HEK293T (cell line): Measurements from ENCODE around the gene GSC.
"Not testable (repeated sequence)": the region's sequence is repeated elsewhere in the genome, so short reads cannot be mapped to it uniquely, and the experiment has no call there.

Experiments
- CTCF ChIA-PET: fragments of 350-600 bp; formaldehyde crosslinking; extraction: SDS; loops from one replicate; lab custom pipeline; 2021; ENCODE audit warnings: antibody characterized with exemption, inconsistent platforms; lab: Yijun Ruan, JAX
- POLR2A ChIA-PET: fragments of 350-600 bp; formaldehyde crosslinking; extraction: SDS; loops from one replicate; lab custom pipeline; 2020; ENCODE audit warnings: antibody characterized with exemption, inconsistent platforms; lab: Yijun Ruan, JAX
- DNase-seq: peaks from one replicate; pipeline ENCODE4 v3.0.0; 2012; ENCODE audit warnings: mixed read lengths; ENCODE audit errors: extremely low spot score
- ARNT ChIP-seq: fragments of 450-650 bp; IDR thresholded peaks from 2 replicates; pipeline ENCODE4 v1.6.1; 2017; ENCODE audit warnings: mild to moderate bottlenecking
- BHLHE40 ChIP-seq: fragments of 450-650 bp; IDR thresholded peaks from 2 replicates; pipeline ENCODE4 v1.6.1; 2016; ENCODE audit warnings: mild to moderate bottlenecking, moderate library complexity, borderline replicate concordance
- CTBP1 ChIP-seq: fragments of 450-650 bp; IDR thresholded peaks from 2 replicates; pipeline ENCODE4 v1.6.1; 2016; ENCODE audit warnings: borderline replicate concordance
- ELF4 ChIP-seq: fragments of 450-650 bp; IDR thresholded peaks from 2 replicates; pipeline ENCODE4 v1.6.1; 2017; ENCODE audit warnings: antibody characterized with exemption
- FOXA1 ChIP-seq: fragments of 450-650 bp; IDR thresholded peaks from 2 replicates; pipeline ENCODE4 v1.6.1; 2016; ENCODE audit warnings: mild to moderate bottlenecking
- FOXK2 ChIP-seq: fragments of 450-650 bp; IDR thresholded peaks from 2 replicates; pipeline ENCODE4 v1.6.1; 2016; ENCODE audit warnings: mild to moderate bottlenecking
- FOXM1 ChIP-seq: fragments of 450-650 bp; IDR thresholded peaks from 2 replicates; pipeline ENCODE4 v1.6.1; 2017; ENCODE audit warnings: mild to moderate bottlenecking, borderline replicate concordance
- HDGF ChIP-seq: fragments of 450-650 bp; IDR thresholded peaks from 2 replicates; pipeline ENCODE4 v1.6.1; 2017; ENCODE audit warnings: antibody characterized with exemption, borderline replicate concordance
- L3MBTL2 ChIP-seq: fragments of 450-650 bp; conservative IDR thresholded peaks from 2 replicates; pipeline ENCODE4 v1.6.1; 2016; ENCODE audit warnings: mild to moderate bottlenecking
- LEF1 ChIP-seq: fragments of 450-650 bp; IDR thresholded peaks from 2 replicates; pipeline ENCODE4 v1.6.1; 2017; ENCODE audit warnings: mild to moderate bottlenecking, borderline replicate concordance
- NFRKB ChIP-seq: fragments of 450-650 bp; IDR thresholded peaks from 2 replicates; pipeline ENCODE4 v1.6.1; 2016; ENCODE audit warnings: mild to moderate bottlenecking, moderate library complexity
- SP1 ChIP-seq: fragments of 450-650 bp; IDR thresholded peaks from 2 replicates; pipeline ENCODE4 v1.6.1; 2017
- SUZ12 ChIP-seq: fragments of 450-650 bp; IDR thresholded peaks from 2 replicates; pipeline ENCODE4 v1.6.1; 2016; ENCODE audit warnings: mild to moderate bottlenecking
- TARDBP ChIP-seq: fragments of 450-650 bp; IDR thresholded peaks from 2 replicates; pipeline ENCODE4 v1.6.1; 2016
- ZNF384 ChIP-seq: fragments of 450-650 bp; IDR thresholded peaks from 2 replicates; pipeline ENCODE4 v1.6.1; 2016
- TF ChIP-seq, protein P1 (sequence below): fragments of 450-650 bp; IDR thresholded peaks from 2 replicates; pipeline ENCODE4 v1.6.1; 2016

GSC gene

GRCh38 chr14:94752591-94753436 lies 17.1 kb downstream of the GSC start:
- no peak for TF ChIP-seq SP1
- no peak for TF ChIP-seq ZNF384
- no peak for TF ChIP-seq ARNT
- TF ChIP-seq HDGF = no peak
- no peak for TF ChIP-seq FOXA1
- TF ChIP-seq CTBP1 = no peak
- no peak for TF ChIP-seq NFRKB
- TF ChIP-seq FOXM1 = no peak
- TF ChIP-seq, protein P1, sequence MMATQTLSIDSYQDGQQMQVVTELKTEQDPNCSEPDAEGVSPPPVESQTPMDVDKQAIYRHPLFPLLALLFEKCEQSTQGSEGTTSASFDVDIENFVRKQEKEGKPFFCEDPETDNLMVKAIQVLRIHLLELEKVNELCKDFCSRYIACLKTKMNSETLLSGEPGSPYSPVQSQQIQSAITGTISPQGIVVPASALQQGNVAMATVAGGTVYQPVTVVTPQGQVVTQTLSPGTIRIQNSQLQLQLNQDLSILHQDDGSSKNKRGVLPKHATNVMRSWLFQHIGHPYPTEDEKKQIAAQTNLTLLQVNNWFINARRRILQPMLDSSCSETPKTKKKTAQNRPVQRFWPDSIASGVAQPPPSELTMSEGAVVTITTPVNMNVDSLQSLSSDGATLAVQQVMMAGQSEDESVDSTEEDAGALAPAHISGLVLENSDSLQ = no peak
- TF ChIP-seq ELF4 = no peak
- TF ChIP-seq SUZ12 = no peak
- CTCF ChIA-PET = no interaction called here
- POLR2A ChIA-PET = no interaction called here
- DNase-seq = no peak

DNA sequence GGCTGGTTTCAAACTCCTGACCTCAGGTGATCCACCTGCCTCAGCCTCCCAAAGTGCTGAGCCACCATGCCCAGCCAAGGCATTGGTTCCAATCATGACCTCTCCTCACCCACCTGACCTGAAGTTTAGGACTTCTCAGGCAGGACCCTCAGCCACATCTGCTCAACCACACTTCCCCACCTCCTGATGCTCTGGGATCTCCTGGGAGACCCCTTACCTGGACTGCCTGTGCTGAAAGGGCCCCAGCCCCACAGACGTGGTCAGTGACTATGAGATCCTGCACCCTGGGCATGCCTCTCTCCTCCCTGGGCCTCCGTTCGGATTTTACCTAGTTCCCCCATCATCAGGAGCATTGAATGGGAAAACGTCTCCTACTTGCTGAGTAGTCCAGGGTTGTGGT lies 18.0 kb downstream of the GSC start:
- no peak for DNase-seq
- ChIA-PET POLR2A (no interaction called here), CTCF (no interaction called here)
- TF ChIP-seq TARDBP (no peak), ZNF384 (no peak), ARNT (no peak), FOXM1 (no peak), FOXK2 (no peak)

- ChIA-PET CTCF (no interaction called here), POLR2A (no interaction called here)
- DNase-seq = no peak
- TF ChIP-seq LEF1 (no peak), HDGF (no peak), ZNF384 (no peak), L3MBTL2 (no peak), FOXA1 (no peak), SP1 (no peak), FOXK2 (no peak), FOXM1 (no peak), NFRKB (no peak), ELF4 (no peak), CTBP1 (no peak), BHLHE40 (no peak), ARNT (no peak), SUZ12 (no peak), TARDBP (no peak)
- TF ChIP-seq, protein P1 = no peak
Measured at GRCh38 chr14:94751321-94751720, 18.6 kb downstream of the GSC start.

GRCh38 chr14:94750371-94750770 lies 19.5 kb downstream of the GSC start:
- CTCF ChIA-PET = interaction anchor here (0.9 kb wide), 1 partner anchor 114 kb away, joined by 3 read pairs; no protein-coding TSS in a partner anchor
- no peak for DNase-seq
- POLR2A ChIA-PET = no interaction called here
- TF ChIP-seq NFRKB = no peak
- TF ChIP-seq BHLHE40 = no peak
- TF ChIP-seq ARNT = no peak
- TF ChIP-seq LEF1 = no peak
- TF ChIP-seq L3MBTL2 = no peak

DNA sequence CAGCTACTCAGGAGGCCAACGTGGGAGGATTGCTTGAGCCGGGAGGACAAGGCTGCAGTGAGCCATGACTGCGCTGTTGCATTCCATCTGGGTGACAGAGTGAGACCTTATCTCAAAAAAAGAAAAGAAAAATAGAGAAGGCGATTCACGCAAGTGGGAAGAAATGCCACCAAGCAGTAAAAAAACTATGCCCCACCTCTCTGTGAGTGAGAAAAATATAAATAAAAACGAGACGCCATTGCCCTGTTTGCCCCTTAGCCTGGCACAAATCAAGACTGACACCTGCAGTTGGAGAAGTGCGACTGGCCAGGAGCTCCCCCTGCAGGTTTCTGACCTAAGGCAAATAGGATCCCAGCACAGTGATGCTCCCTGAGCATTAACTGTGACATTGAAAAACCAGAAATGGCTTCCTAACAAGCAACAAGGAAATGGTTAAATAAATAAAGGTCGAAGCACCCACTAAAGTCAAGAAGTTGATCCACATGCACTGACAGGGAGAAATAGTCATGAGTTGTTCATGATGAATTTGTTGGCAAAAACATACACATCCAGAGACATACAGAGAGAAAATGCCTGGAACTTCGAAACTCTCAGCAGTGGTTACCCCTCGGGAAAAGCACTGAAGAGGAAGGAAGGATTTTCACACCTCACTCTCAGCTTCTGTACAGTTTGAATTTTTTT lies 21.1 kb downstream of the GSC start:
- ChIA-PET CTCF (interaction anchor here (0.6 to 1.6 kb wide), 6 partner anchors 8 to 55 kb away, joined by 3 to 6 read pairs (median 3); no protein-coding TSS in a partner anchor), POLR2A (interaction anchor here (1.3 kb wide), 1 partner anchor 21 kb away, joined by 4 read pairs; no protein-coding TSS in a partner anchor)
- TF ChIP-seq SP1 = no peak
- TF ChIP-seq CTBP1 = no peak
- no peak for TF ChIP-seq NFRKB
- no peak for TF ChIP-seq FOXA1
- TF ChIP-seq SUZ12 = no peak
- TF ChIP-seq, protein P1 = peak; percentile 72
- peak; percentile 61 for DNase-seq

DNA sequence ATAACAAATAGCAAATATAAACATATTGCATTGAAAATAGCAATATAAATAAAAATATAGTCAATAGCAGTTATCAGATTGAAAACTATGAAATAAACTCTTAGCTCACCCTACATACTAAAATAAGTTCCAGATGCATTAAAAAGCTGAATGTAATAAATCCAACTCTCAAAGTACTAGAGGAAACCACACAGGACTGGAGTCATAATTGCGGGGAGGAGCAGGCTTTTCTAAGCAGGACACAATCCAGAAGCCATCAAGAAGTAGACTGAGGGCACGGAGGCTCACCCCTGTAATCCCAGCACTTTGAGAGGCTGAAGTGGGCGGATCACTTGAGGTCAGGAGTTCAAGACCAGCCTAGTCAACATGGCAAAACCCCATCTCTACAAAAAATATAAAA lies 22.2 kb downstream of the GSC start:
- POLR2A ChIA-PET = no interaction called here
- no peak for DNase-seq
- CTCF ChIA-PET = interaction anchor here (0.5 to 1.6 kb wide), 3 partner anchors 9 to 686 kb away, joined by 3 read pairs; no protein-coding TSS in a partner anchor
- TF ChIP-seq TARDBP (no peak), L3MBTL2 (no peak), FOXA1 (no peak), FOXM1 (no peak), CTBP1 (no peak), NFRKB (no peak), FOXK2 (no peak), SUZ12 (no peak), LEF1 (no peak), ELF4 (no peak), BHLHE40 (no peak), ZNF384 (no peak), HDGF (no peak), SP1 (no peak), ARNT (no peak)
- TF ChIP-seq, protein P1 = no peak

- POLR2A ChIA-PET = not testable (repeated sequence)
- CTCF ChIA-PET = interaction anchor here (0.5 kb wide), 1 partner anchor 686 kb away, joined by 3 read pairs; no protein-coding TSS in a partner anchor
Measured at GRCh38 chr14:94747153-94747552, 22.8 kb downstream of the GSC start.

More at GRCh38 chr14:94747153-94747552, 22.8 kb downstream of the GSC start:
- not testable (repeated sequence) for DNase-seq
